G401 (cell line): ENCODE results near the gene SLC35D3. TPM values are rescaled to one million over a fixed set of nuclear protein-coding genes. Genes with fewer than 3 reads are reported as not detected.
"Not testable (repeated sequence)": the region's sequence is repeated elsewhere in the genome, so short reads cannot be mapped to it uniquely, and the experiment has no call there.

Experiments used
- DNase-seq: peaks from one replicate; pipeline ENCODE4 v3.0.0-alpha.2; 2015; ENCODE audit warnings: low spot score
- in situ Hi-C: cut with HindIII; loops from 2 replicates; pipeline ENCODE4 v1.10.0; 2016; ENCODE audit warnings: low sequenced_read_pairs, mixed read lengths
- total RNA-seq: library from RNA; depleted of rRNA; stranded (reverse); fragments of >200 nt; shearing (Covaris generic); gene quantifications from 2 replicates; pipeline ENCODE4 v1.2.3, GENCODE V29; 2014; rRNA removed

SLC35D3 gene
- not detected in 2 replicates for total RNA-seq

GRCh38 chr6:136921936-136922684, at the start of gene SLC35D3:
Gene SLC35D3 (plus strand): TSS chr6:136922301. CDS start chr6:136922429, 128 bp downstream.
- in situ Hi-C loops: no loop called here
- no peak for DNase-seq

GRCh38 chr6:136873748-136874147, 48.4 kb upstream of the SLC35D3 start:
- in situ Hi-C loops: no loop called here
- no peak for DNase-seq

GRCh38 chr6:136876469-136876868, 45.6 kb upstream of the SLC35D3 start:
- DNase-seq, in situ Hi-C loops: not testable (repeated sequence)

GRCh38 chr6:136880748-136881460, 41.2 kb upstream of the SLC35D3 start:
- in situ Hi-C loops: no loop called here
- no peak for DNase-seq

GRCh38 chr6:136886091-136886490, 36.0 kb upstream of the SLC35D3 start:
- in situ Hi-C loops: no loop called here

GRCh38 chr6:136887953-136888352, 34.1 kb upstream of the SLC35D3 start:
- in situ Hi-C loops: no loop called here

More at GRCh38 chr6:136886091-136886490, 36.0 kb upstream of the SLC35D3 start:
- DNase-seq: no peak

GRCh38 chr6:136889271-136890193, 32.6 kb upstream of the SLC35D3 start:
- in situ Hi-C loops: no loop called here
- DNase-seq: no peak

More at GRCh38 chr6:136887953-136888352, 34.1 kb upstream of the SLC35D3 start:
- no peak for DNase-seq

- no peak for DNase-seq
Observed at GRCh38 chr6:136890194-136890839, 31.8 kb upstream of the SLC35D3 start.

GRCh38 chr6:136890986-136891385, 31.1 kb upstream of the SLC35D3 start:
- no peak for DNase-seq
- in situ Hi-C loops: no loop called here

More at GRCh38 chr6:136890194-136890839, 31.8 kb upstream of the SLC35D3 start:
- in situ Hi-C loops: no loop called here

- DNase-seq: no peak
- in situ Hi-C loops: no loop called here
Observed at GRCh38 chr6:136893187-136893586, 28.9 kb upstream of the SLC35D3 start.

- no peak for DNase-seq
- in situ Hi-C loops: no loop called here
Observed at GRCh38 chr6:136895901-136896300, 26.2 kb upstream of the SLC35D3 start.

GRCh38 chr6:136897071-136897470, 25.0 kb upstream of the SLC35D3 start:
- in situ Hi-C loops: no loop called here
- no peak for DNase-seq

GRCh38 chr6:136901212-136901784, 20.8 kb upstream of the SLC35D3 start:
- in situ Hi-C loops: no loop called here
- no peak for DNase-seq

GRCh38 chr6:136904477-136904876, 17.6 kb upstream of the SLC35D3 start:
- in situ Hi-C loops, DNase-seq: not testable (repeated sequence)

- DNase-seq: no peak
- in situ Hi-C loops: no loop called here
Observed at GRCh38 chr6:136914947-136915346, 7.2 kb upstream of the SLC35D3 start.

GRCh38 chr6:136918706-136919105, 3.4 kb upstream of the SLC35D3 start:
- in situ Hi-C loops: no loop called here
- no peak for DNase-seq

GRCh38 chr6:136920216-136920615, 1.9 kb upstream of the SLC35D3 start:
- no peak for DNase-seq
- in situ Hi-C loops: no loop called here

- peak; percentile 19 for DNase-seq
- in situ Hi-C loops: no loop called here
Observed at GRCh38 chr6:136920671-136921380, 1.3 kb upstream of the SLC35D3 start.
